Hindlimb muscle (tissue), 1 donor: ENCODE measurements around the gene SPTBN4. TPM values are rescaled to one million over a fixed set of nuclear protein-coding genes. Genes with fewer than 3 reads are reported as not detected.

Experiments
- DNase-seq: peaks from one replicate; pipeline ENCODE4 v3.0.0-alpha.2; 2013
- polyA plus RNA-seq: library from polyadenylated mRNA; unstranded; fragments of 120-200 nt; gene quantifications from one replicate; pipeline ENCODE4 v1.2.1, GENCODE V29; 2013; ENCODE audit not compliant: insufficient read length

The SPTBN4 gene
- polyA plus RNA-seq, 1 donor: 0.19 TPM

DNA sequence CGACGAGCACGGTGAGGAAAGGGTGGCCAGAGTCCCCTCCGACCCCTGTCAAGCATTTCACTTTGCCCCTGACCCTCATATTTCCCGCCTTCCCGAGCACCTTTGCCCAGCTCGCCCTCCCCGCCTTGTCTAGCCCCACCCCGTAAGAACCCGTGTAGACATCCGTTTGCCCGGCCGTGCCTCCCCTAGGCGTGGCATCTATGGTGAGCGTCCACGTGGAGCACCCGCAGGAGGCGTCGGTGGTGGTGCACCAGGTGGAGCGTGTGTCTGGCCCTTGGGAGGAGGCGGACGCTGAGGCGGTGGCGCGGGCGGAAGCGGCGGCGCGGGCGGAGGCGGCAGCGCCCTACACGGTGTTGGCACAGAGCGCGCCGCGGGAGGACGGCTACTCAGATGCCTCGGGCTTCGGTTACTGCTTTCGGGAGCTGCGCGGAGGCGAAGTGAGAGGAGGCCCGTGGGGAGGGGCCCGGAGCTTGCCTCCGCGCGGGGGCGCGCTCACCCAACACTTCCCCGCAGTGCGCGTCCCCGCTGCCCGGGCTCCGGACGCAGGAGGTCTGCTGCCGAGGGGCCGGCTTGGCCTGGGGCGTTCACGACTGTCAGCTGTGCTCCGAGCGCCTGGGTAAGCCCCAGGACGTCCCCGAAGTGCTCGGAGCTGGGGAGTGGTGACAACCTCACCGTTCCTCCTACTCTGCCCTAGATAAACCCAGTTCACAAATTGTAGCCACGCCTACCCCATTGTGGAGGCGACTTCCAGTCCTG is 138.6 kb downstream of the SPTBN4 start:
- DNase-seq: no peak

DNA sequence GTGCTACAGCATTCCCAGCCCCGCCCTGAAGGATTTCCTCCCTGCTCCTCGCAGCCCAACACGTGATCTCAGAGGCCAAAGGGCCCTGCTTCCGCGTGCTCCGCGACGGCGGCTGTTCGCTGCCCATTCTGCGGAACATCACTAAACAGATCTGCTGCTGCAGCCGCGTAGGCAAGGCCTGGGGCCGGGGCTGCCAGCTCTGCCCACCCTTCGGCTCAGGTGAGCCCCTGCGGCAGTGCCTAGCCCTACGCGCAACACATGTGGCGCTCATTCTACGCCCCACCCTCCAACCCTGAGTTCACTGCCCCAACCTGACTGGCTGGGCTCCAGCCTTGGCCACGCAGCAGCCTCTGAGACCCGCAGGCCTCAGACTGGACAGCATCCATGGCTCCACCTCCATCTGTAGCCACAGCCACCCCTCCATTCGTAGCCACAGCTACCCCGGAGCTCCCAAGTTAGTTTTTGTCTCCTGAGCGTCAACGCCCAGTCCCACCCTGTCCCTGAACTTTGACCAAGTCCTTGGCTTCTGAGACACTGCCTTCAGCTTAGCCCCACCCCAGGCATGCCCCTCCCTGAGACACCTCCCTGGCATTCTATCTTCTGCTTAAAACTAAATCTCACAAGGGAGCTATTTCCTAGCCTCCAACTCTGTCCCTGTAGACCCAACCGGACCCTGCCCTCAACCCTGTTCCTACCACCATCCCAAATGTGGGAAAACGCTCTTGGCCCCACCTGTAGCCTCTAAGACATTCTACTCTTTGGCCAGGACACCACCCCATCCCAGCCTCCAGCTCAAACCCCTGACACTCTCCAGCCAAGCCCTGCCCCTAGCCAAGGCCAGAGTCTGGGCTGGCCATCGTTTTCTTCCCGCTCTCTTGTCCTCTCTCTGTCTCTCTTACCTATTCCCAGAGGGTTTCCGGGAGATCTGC is 140.8 kb downstream of the SPTBN4 start:
- no peak for DNase-seq

DNA sequence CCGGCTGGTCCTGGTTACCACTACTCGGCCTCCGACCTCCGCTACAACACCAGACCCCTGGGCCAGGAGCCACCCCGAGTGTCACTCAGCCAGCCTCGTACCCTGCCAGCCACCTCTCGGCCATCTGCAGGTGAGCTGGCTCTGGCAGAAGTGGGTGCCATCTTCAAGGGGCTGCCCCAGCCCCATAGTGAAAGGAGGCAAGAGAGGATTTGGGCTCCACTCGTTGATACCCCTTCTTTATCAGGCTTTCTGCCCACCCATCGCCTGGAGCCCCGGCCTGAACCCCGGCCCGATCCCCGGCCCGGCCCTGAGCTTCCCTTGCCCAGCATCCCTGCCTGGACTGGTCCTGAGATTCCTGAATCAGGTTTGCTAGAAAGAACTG is 141.4 kb downstream of the SPTBN4 start:
- no peak for DNase-seq

DNA sequence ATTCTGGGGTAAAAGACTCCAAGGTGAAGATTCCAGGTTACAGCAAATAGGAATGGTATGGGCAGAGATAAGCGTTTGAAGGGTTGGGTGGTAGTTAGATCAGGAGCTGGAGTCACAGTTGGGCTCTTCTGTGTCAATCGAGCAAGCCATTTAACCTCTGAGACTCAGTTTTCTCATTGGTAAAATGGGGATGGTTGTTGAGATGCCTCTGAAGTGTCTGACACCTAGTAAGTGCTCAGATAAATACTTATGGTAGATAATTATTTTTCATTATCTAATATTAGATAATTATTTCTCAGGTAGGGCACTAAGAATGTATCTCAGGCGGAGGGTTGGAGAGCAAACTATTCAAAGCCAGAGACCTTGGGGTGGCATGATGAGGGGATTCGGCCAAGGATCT is 142.2 kb downstream of the SPTBN4 start:
- no peak for DNase-seq

DNA sequence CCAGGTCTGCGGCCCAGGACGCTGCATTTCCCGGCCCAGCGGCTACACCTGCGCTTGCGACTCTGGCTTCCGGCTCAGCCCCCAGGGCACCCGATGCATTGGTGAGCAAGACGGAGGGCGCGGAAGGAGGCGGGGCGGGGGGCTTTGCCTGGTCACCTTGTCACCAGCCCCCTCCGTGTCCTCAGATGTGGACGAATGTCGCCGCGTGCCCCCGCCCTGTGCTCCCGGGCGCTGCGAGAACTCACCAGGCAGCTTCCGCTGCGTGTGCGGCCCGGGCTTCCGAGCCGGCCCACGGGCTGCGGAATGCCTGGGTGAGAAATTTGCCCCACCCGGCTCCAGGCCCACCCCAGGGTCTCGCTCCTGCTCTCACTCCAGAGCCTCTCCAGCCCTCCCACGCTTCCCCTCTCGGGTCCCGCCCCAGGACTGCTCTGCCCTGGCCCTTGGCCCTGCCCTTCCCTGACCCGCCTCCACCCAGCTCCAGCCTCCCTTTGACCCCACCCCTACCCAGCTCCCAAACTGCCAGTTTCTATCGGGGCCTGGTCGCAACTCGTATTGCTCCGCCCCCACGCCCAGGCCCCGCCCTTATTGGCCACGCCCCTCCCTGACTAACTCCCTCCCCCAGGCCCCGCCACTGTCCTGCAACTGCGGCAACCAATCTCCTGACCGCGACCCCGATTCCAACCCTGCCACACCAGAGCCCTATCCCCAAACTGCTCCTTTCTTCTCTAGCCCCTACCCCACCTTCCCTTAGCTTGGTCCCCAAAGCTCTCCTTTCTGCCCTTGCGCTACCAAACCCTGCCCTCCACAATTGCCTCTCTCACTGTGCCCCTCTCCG is 143.0 kb downstream of the SPTBN4 start:
- no peak for DNase-seq

DNA sequence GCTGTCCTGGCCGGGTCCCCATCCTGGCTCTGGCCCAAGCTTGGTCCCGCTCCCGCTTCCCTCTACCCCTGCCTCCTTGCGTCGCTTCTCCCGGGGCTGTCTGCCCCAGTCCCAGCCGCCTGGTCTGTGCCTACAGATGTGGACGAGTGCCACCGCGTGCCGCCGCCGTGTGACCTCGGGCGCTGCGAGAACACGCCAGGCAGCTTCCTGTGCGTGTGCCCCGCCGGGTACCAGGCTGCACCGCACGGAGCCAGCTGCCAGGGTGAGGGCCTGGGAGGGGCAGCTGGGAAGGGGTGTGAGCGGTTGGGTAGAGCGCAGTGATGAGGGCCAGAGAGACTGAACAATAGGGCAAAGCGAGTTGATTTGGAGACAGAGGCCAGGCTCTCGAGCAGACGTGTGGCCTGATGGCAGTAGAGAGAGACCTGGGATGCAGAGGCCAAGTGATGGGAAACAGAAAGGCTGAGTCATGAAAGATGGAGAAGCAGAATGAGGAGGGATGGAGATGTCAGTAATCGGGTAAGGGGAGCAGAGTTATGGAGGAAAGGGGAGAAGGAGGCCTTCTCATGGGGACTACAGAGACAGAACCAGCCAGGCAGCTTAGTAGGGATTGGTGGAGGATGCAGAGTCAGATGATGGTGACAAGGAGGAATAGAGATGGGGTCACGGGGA is 143.7 kb downstream of the SPTBN4 start:
- no peak for DNase-seq

DNA sequence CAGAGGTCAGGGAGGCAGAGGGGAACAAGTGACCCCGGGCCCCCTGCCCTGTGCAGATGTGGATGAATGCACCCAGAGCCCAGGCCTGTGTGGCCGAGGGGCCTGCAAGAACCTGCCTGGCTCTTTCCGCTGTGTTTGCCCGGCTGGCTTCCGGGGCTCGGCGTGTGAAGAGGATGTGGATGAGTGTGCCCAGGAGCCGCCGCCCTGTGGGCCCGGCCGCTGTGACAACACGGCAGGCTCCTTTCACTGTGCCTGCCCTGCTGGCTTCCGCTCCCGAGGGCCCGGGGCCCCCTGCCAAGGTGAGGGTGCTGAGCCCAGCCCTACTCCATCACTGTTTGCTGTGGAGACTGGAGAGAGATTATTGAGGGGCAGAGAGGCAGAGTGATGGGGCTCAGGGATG is 144.3 kb downstream of the SPTBN4 start:
- no peak for DNase-seq

DNA sequence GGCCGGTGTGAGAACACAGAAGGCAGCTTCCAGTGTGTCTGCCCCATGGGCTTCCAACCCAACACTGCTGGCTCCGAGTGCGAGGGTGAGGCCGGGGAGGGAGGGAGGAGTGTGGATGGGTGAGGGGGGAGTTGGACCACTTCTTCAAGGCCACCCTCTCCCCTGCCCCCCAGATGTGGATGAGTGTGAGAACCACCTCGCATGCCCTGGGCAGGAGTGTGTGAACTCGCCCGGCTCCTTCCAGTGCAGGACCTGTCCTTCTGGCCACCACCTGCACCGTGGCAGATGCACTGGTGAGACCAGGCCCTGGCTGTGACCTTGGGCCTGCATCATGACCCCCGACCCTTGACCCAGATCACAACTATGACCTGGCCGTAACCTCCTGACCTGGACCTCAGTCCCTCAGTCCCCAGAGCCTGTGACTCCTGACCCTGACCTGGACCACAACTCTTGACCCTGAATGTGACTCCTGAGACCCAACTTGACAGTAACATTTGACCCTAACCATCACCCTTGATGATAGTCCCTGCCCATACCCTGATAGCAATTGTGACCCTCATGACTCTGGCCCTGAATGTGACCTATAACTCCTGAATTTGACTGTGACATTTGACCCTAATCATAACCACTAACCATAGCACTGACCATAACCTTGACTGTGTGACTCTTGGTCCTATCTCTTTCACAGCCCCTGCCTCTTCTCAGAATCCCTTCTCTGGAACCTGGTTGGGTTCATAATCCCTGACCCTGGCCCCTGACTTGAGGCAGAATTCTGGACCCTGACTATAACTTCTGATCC is 145.3 kb downstream of the SPTBN4 start:
- no peak for DNase-seq

DNA sequence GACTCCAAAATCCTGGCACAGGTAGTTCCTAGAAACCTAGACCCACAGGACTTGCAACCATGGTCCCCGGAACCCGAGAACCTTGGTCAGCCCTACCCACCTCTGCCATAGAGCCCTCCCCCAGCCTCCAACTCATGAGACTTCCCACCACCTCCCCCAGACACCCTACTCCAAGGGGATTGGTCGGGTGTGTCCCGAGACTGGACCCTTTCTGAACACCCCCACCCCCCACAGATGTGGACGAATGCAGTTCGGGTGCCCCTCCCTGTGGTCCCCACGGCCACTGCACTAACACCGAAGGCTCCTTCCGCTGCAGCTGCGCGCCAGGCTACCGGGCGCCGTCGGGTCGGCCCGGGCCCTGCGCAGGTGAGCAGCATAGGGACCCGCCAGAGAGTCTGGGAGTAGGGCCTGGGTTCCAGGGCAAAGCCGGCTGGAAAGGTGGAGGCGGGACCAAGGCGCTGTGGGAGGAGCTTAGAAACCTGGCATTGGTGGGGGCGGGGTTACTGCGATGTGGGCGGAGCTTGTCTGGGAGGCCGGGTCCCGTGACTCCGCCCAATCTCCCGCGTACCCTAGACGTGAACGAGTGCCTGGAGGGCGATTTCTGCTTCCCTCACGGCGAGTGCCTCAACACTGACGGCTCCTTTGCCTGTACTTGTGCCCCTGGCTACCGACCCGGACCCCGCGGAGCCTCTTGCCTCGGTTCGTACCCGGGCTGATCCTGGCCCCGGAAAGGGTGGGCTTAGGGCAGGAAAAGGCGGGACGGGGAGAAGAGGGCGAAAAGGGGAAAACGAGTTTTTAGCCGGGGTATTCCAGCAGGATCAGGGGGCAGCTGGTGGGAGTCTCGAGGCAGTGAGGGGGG is 146.3 kb downstream of the SPTBN4 start:
- DNase-seq: no peak

DNA sequence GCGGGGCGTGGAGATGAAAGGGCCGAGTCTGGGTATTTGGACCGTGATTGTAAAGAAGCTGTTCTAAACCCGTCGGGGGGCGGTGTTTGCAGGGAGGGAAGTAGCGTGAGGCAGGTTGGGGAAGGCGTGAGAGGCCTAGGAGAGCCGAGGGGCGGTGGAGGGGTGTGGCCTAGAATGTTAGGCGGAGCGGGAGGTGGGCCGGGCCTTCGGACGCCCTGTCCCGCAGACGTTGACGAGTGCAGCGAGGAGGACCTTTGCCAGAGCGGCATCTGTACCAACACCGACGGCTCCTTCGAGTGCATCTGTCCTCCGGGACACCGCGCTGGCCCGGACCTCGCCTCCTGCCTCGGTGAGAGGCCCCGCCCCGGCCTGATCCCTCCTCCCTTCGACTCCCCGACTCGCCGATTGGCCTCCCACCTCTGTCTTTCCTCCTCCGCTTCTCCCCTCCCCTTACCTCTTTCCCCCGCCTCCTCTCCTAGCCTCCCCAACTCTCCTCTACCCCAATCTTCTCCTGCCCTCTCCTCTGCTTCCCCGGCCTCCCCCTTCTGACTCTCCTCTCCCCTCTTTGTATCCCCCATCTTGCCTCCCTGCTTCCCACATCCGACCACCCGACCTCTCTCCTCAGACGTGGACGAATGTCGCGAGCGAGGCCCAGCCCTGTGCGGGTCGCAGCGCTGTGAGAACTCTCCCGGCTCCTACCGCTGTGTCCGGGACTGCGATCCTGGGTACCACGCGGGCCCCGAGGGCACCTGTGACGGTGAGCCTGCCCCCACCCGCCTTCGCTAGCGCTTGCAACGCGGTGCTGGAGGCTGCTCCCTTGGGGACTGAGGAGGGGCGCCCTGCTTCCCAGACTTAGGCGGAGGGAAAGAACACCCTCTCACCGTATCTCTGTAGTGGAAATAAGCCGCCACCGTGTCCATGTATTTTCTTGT is 147.2 kb downstream of the SPTBN4 start:
- DNase-seq: peak; percentile 84

DNA sequence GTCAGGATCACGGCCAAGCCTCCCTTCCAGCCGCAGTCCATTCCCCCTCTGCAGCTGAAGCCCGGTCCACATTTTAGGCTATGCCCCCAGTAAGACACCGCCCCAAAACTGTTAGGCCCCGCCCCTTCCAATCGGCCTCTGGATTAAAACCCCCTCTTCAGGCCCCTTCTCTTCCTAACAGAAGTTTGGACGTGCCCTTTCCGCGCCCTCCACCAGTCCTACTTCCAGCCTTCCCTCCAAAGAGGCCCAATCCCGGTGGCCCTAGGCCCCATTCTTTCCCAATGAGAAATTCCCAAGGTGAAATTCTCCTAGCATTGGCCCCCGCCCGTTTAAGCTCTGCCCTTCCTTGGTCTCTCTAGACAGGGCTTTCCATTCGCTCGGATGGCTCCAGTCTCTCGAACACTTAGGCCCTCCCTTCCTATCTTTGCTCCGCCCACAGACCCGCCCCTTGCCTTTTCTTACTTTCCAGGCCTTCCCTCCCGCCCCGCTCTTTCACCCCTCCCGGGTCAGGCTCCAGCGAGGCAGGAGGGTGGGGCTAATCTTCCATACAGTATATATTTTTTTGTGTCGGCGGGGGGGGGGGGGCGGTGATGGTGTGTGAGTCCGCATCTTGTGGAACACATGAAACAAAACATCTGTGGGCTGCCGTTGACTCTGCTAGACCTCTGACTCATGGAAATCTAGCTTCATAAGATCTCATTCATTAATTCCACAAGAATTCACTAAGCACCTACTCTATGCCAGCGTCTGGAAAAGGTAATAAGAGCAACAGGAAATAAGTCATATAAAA is 148.0 kb downstream of the SPTBN4 start:
- peak; percentile 81 for DNase-seq

DNA sequence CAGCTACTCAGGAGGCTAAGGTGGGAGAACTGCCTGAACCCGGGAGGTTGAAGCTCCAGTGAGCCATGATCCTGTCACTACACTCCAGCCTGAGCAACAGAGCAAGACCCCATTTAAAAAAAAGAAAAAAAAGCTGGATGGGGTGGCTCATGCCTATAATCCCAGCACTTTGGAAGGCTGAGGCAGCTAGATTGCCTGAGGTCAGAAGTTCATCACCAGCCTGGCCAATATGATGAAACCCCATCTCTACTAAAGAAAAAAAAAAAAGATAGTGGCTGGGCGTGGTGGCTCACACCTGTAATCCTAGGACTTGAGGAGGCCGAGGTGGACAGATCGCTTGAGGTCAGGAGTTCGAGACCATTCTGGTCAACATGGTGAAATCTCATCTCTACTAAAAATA is 149.4 kb downstream of the SPTBN4 start:
- DNase-seq: no peak

DNA sequence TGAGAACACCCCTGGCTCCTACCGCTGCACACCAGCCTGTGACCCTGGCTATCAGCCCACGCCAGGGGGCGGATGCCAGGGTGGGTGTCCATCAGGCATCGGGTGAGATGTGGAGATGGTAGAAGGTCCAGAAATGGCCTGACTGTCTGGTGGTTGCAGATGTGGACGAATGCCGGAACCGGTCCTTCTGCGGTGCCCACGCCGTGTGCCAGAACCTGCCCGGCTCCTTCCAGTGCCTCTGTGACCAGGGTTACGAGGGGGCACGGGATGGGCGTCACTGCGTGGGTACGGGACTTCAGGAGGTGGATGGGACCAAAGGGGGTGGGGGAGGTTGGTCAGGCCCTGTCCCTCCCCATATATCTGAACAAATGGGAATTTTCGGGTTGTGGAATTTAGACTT is 150.1 kb downstream of the SPTBN4 start:
- no peak for DNase-seq

DNA sequence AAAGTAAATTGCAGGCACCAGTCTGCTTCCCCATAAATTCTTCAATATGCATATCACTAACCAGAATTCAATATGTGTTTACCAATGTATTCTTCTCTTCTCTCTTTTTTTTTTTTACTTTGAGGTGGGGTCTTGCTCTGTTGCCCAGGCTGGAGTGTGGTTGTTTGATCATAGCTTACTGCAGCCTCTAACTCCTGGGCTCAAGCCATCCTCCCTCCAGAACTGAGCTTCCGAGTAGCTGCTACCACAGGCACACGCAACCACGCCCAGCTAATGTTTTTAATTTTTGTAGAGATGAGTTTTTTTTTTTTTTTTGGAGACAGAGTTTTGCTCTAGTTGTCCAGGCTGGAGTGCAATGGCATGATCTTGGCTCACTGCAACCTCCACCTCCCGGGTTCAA is 151.2 kb downstream of the SPTBN4 start:
- DNase-seq: no peak

DNA sequence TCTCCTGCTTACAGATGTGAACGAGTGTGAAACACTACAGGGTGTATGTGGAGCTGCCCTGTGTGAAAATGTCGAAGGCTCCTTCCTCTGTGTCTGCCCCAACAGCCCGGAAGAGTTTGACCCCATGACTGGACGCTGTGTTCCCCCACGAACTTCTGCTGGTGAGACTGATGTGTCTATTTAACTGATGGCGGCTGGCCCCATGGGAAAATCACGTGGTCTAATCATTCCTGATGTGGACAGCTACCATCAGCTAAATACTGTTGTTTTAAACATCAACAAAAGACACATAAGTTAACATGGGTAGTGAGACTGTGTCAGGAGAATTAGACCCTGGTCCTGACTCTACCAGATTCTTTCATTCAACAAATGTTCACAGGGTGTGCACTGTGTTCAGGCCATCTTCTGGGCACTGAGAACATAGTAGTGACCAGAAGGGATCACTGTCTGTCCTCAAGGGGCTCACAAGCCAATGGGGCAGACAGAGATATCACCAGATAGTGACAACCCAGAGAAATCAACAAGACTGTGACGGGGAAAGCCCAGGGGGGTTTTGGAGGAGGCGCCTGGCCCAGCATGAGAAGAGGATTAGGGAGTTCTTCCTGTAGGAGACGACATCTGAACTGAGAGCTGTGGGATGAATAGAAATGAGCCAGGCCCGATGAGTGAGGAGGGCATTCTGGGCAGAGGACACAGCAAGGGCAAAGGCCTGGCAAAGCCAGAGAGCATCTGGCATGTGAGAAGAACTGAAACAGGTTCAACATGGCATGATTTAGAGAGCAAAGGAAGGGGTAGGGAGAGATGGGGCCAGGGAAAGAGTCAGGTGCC is 152.7 kb downstream of the SPTBN4 start:
- no peak for DNase-seq

DNA sequence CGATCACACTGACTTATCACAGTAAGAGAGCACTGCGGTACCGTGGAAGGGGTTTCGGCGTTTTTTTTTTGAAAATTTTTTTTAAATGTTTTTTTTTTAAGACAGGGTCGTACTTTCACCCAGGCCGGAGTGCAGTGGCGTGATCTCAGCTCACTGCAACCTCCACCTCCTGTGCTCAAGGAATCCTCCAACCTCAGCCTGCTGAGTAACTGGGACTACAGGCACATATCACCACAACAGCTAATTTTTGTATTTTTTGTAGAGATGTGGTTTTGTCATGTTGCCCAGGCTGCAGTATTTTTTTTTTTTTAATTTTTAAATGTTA is 153.3 kb downstream of the SPTBN4 start:
- no peak for DNase-seq

DNA sequence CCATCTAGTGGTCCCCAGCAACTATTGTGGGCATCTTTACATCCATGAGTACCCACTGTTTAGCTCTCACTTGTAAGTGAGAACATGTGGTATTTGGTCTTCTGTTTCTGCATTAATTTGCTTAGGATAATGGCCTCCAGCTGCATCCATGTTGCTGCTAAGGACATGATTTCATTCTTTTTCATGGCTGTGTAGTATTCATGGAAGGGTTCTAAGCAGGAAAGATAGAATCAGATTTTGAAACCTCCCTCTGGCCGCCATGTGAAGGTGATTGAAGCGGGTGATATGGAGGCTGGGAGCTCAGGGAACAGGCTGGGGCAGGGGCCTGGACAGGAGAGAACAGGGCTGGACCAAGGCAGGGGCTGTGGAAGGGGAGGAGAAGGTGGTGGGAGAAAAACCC is 154.5 kb downstream of the SPTBN4 start:
- no peak for DNase-seq
